HG03558 (cell line): ENCODE results near the gene DNAAF8.

ENCODE experiments used
- ATAC-seq: cut with Tn5 transposase; IDR thresholded peaks from one replicate; pipeline ENCODE4 v1.9.1; 2021; ENCODE audit warnings: moderate number of reproducible peaks; ENCODE audit not compliant: unreplicated experiment; ENCODE audit errors: extremely low read depth

The DNAAF8 gene

GRCh38 chr16:4748682-4749411, 14.5 kb downstream of the DNAAF8 start:
- no peak for ATAC-seq

DNA sequence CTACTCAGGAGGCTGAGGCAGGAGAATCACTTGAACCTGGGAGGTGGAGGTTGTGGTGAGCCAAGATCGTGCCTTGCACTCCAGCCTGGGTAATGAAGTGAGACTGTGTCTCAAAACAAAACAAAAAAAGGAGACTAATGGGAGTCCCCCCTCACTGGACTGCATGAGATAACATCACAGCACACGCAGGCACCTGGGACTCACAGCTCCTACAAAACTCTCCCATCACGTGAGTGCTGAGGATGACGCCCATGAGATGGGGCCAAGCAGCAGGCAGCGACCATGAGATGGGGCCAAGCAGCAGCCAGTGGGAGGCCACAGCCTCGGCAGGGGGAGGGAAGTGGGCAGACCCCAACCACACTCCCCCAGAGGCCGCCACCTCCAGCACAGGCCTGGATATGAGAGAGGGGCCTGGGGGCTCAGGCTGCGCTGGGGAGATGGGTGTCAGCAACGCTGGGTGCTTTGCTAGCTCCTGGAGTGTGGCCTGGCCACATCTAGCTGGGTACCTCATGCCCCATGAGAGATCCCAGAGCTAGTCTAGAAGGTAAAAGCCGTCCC, 15.4 kb downstream of the DNAAF8 start:
- no peak for ATAC-seq

GRCh38 chr16:4750896-4751295, 16.6 kb downstream of the DNAAF8 start:
- no peak for ATAC-seq

DNA sequence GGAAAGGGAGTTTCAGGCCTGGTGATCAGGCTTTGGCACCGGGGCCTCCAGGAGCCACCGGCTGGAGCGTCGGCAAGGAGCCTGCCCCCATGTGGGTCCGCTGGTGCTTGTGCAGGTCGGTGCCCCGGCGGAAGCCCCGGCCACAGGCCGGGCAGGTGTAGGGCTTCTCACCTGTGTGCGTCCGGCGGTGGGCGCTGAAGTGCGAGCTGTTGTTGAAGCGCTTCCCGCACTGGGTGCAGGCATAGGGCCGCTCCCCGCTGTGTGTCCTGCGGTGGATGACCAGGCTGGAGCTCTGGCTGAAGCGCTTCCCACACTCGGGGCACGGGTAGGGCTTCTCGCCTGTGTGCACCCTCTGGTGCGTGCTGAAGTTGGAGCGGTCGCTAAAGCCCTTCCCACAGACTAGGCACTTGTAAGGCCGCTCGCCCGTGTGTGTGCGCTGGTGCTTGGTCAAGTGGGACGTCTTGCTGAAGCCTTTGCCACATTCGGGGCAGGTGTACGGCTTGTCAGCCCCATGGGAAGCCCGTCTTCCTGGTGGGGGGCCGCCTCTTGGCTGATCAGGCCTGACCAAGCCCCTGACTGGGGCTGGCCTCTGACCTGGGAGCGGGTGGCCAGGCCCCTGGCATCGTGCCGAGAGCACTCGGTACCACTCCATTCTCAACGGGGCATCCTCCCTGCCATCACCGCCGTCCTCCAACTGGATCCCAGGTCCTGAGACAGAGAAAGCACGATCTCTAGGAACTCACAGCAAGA, 18.2 kb downstream of the DNAAF8 start:
- ATAC-seq, result no peak

DNA sequence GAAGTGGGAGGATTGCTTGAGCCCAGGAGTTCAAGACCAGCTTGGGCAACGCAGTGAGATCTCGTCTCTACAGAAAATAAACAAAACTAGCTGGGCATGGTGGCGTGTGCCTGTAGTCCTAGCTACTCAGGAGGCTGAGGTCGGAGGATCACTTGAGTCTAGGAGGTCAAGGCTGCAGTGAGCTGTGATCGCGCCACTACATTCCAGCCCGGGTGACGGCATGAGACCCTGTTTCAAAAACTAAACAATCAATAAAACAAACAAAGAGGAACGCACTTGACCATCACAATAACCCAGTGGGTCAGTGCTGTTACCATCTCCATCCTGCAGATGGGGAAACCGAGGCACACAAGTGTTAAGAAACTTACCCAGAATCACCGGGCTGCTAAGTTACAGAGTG, 18.9 kb downstream of the DNAAF8 start:
- no peak for ATAC-seq

GRCh38 chr16:4754865-4755264, 20.5 kb downstream of the DNAAF8 start:
- ATAC-seq, result no peak

DNA sequence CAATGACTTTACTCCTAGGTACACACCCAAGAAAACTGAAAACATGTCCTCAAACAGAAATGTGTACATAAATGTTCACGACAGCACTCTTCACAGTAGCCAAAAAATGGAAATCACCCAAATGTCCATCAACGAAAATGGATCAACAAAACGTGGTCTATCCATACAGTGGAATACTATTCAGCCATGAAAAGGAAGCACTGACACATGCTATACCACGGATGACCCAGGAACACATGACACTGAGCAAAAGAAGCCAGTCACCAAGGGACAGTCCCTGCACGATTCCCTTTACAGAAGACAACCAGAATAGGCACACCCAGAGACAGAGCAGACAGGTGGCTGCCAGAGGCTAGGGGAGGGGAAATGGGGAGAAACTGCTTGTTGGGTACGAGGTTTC, 21.4 kb downstream of the DNAAF8 start:
- no peak for ATAC-seq

DNA sequence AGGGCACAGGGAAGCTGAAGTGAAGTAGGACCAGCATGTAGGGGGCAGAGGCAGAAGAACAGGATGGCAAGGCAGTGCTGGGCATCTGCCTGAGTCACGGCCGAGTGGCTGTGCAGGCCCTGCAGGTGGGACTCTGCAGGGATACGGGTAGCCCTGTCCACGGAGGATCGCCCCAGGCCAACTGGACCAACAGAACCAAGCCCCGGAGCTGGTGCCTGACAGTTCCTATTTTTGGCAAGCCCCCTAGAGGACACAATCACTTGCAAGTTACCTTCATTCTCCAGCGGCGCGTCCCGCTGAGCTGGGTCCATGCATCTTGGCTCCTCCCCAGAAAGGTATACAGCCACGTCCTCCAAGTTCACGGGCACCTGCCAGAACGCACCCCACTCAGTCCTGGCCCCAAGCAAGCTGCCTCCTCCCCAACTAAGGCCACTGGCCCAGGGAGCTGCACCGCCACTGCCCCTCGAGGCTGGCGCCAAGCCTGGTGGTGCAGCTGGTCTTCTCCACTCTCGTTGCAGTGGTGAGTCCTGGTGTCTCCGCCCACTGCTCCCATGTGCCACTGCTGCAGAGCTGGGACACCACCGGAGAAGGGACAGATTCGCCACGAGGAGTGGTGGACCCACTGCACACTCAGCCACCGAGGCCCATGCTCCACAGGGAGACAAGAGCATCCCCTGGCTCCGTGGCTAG, 26.0 kb downstream of the DNAAF8 start:
- ATAC-seq, result no peak

- ATAC-seq, result no peak
Measured at GRCh38 chr16:4762205-4762604, 27.9 kb downstream of the DNAAF8 start.

DNA sequence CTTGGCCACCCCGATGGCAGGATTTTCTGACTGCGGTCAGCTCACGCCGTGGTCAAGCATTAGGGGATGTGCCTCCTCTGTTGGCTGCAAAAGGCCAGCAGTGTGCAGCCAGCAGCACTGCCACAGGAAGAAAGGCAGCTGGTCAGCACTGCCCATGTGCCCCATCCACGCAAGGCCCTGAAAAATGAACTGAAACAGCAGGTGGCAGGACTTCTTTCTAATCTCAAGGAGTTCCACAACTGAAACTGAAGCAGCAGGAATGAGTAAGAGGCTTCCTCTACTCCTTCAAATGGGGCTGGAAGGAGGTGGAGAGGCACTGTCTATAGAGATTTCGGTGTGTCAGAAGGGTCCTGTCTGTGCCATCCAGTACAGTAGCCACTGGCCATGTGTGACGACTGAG, 29.5 kb downstream of the DNAAF8 start:
- no peak for ATAC-seq

- ATAC-seq, result no peak
Measured at GRCh38 chr16:4765511-4766474, 31.5 kb downstream of the DNAAF8 start.

DNA sequence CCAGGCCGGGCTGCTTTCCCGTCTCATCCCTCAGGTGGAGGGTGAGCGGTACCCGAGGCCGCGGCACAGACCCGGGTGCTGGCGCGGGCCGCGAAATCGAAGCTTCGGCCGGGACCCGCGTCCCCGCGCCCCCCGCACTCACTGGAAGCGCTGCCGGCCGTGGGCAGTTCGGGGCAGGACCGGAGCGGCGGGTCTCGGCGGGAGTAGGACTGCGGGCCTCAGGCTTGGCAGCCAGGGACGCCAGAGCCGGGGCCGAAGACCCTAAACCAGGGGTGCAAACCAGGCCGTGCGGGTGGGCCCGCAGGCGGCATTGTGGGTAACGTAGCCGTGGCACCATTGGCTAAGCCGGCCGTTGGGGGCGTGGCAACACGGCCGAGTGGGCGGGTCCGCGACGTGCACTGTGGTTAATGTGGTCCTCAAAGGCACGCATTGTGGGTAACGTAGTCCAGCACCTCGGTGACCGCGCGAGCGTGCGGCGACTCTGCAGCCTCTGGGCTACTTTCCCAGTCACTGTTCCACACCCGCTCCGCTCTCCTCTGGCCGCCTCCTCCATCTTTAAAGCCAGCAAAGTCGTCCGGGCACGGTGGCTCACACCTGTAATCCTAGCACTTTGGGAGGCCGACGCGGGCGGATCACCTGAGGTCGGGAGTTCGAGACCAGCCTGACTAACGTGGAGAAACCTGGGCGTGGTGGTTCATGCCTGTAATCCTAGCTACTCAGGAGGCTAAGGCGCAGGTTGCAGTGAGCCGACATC, 32.7 kb downstream of the DNAAF8 start, which contains the start of gene ZNF500:
TSS of gene ZNF500 (minus strand) at position 288 of the 754 bp plus-strand sequence. CDS start 1,184 bp downstream, outside the sequence.
- ATAC-seq, result peak; percentile 72

- ATAC-seq, result no peak
Measured at GRCh38 chr16:4767872-4768548, 33.7 kb downstream of the DNAAF8 start.

DNA sequence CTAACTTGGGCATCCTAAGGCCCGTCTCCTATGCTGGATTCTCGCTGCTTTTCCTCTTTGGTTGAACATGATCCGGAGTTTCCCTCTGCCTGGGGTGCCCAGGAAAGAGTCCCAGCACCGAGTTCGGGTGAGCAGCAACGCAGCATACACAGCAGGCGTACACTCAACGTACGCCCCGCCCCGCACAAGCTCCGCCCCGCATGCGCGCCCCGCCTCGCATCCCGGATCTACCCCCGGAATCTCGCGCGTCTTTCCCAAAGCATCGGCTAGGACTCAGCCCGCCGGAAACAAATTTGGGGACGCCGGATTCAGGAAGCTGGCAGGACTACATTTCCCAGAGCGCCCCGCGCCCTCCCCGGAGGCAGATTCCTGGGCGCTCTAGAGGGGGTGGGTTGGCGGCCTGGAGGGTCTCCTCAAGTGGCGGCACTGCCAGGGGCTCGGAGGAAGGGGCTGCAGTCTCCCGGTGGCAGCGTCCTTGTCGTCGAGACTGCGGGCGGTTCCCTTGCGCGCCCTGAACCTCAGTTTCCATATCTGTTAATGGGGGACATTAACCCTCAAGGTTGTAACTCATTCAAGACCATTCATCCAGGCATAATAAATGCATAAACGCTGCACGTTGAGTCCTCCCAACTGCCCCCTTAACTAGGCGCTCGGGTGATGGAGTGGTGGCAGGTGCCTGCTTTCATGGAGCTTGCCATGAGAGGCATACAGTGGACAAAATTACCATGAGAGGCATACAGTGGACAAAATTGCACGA, 34.4 kb downstream of the DNAAF8 start:
- no peak for ATAC-seq

DNA sequence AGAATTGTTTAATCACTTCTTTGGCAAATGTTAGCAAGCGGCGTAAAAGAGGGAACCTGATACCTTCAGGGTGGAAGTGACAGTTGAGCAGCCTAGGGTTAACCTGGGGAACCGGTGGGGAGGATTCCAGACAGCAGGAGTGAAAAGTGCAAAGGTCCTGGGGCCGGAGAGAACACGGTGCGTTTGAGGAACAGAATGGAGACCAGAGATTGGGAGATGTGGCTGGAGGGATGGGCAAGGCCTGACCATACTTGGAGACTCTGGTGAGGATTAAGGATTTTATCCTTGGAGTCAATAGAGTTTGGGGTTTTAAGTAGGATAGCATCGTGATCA, 34.9 kb downstream of the DNAAF8 start:
- no peak for ATAC-seq

GRCh38 chr16:4771646-4772045, 37.3 kb downstream of the DNAAF8 start:
- ATAC-seq, result no peak

GRCh38 chr16:4772351-4772750, 38.0 kb downstream of the DNAAF8 start:
- no peak for ATAC-seq

DNA sequence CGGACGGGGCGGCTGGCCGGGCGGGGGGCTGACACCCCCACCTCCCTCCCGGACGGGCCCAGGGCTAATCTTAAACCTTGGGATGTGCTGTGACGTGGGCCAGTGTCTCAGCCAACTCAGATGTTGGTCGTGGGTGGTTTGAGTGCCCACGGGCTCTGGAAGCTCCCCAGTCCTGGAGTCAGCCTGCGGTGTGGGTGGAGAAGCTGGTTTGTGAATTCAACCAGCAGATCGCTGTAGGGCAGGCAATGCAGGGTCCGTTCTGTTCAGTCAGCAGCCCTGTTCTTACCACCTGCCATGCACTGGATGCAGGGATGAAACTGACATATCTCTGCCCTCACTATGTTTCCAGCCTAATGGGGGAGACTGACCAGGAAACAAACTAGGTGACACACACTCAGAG, 40.7 kb downstream of the DNAAF8 start:
- no peak for ATAC-seq
